Activated CD4-positive, alpha-beta T cell treated with anti-CD3 and anti-CD28 coated beads, Interleukin-2, amount 10 ng/mL, durations not matched to agents 24 days and 14 days (primary cell): ENCODE measurements around the gene FBXL13. TPM values are rescaled to one million over a fixed set of nuclear protein-coding genes. Genes with fewer than 3 reads are reported as not detected.
"Not testable (repeated sequence)": the region's sequence is repeated elsewhere in the genome, so short reads cannot be mapped to it uniquely, and the experiment has no call there.

ENCODE experiments used
- DNase-seq: peaks from one replicate; pipeline ENCODE4 v3.0.0; 2022
- H3K27ac Mint-ChIP-seq: one replicate; pipeline ENCODE4 v1.8.0; 2022; ENCODE audit warnings: mild to moderate bottlenecking, mixed read lengths
- H3K27me3 Mint-ChIP-seq: one replicate; pipeline ENCODE4 v1.8.0; 2022; ENCODE audit warnings: mixed read lengths
- H3K36me3 Mint-ChIP-seq: one replicate; pipeline ENCODE4 v1.8.0; 2022; ENCODE audit warnings: low read depth, mild to moderate bottlenecking, mixed read lengths
- H3K4me1 Mint-ChIP-seq: one replicate; pipeline ENCODE4 v1.8.0; 2021; ENCODE audit warnings: mixed read lengths
- H3K4me3 Mint-ChIP-seq: one replicate; pipeline ENCODE4 v1.8.0; 2022; ENCODE audit warnings: mild to moderate bottlenecking, moderate library complexity, mixed read lengths
- H3K9me3 Mint-ChIP-seq: one replicate; pipeline ENCODE4 v1.8.0; 2021; ENCODE audit warnings: mixed read lengths
- intact Hi-C: fragments of 100-400 bp; cut with micrococcal nuclease; formaldehyde crosslinking; loops from one replicate; pipeline ENCODE4 v1.15.1; 2023
- total RNA-seq: library from RNA; stranded (reverse); gene quantifications from 2 replicates; pipeline ENCODE4 v1.2.3, GENCODE V29; 2022

The FBXL13 gene
- total RNA-seq, 1 donor from 2014 or later, result 0.09 TPM

GRCh38 chr7:102780926-102781325 is 293.7 kb downstream of the FBXL13 start:
- peaks cover 16% of the 10 kb centered on the region for H3K36me3 Mint-ChIP-seq
- intact Hi-C loops, H3K9me3 Mint-ChIP-seq, H3K4me1 Mint-ChIP-seq, H3K27me3 Mint-ChIP-seq, DNase-seq, H3K4me3 Mint-ChIP-seq, H3K27ac Mint-ChIP-seq: not testable (repeated sequence)

- DNase-seq, H3K9me3 Mint-ChIP-seq, H3K27me3 Mint-ChIP-seq, H3K4me3 Mint-ChIP-seq, intact Hi-C loops, H3K27ac Mint-ChIP-seq, H3K4me1 Mint-ChIP-seq: not testable (repeated sequence)
- peaks cover 16% of the 10 kb centered on the region for H3K36me3 Mint-ChIP-seq
Measured at GRCh38 chr7:102778663-102779062, 295.9 kb downstream of the FBXL13 start.

GRCh38 chr7:102776217-102776616 is 298.4 kb downstream of the FBXL13 start:
- intact Hi-C loops, H3K9me3 Mint-ChIP-seq, H3K4me1 Mint-ChIP-seq, H3K4me3 Mint-ChIP-seq, H3K27ac Mint-ChIP-seq, H3K27me3 Mint-ChIP-seq, DNase-seq: not testable (repeated sequence)
- H3K36me3 Mint-ChIP-seq, result peaks cover 13% of the 10 kb centered on the region

GRCh38 chr7:102770467-102770866 is 304.1 kb downstream of the FBXL13 start:
- H3K9me3 Mint-ChIP-seq, DNase-seq, H3K4me3 Mint-ChIP-seq, H3K27ac Mint-ChIP-seq, H3K4me1 Mint-ChIP-seq, intact Hi-C loops, H3K27me3 Mint-ChIP-seq, H3K36me3 Mint-ChIP-seq: not testable (repeated sequence)

GRCh38 chr7:102769657-102770192 is 304.9 kb downstream of the FBXL13 start:
- intact Hi-C loops, DNase-seq, H3K9me3 Mint-ChIP-seq, H3K36me3 Mint-ChIP-seq, H3K4me1 Mint-ChIP-seq, H3K4me3 Mint-ChIP-seq, H3K27me3 Mint-ChIP-seq, H3K27ac Mint-ChIP-seq: not testable (repeated sequence)

GRCh38 chr7:102763295-102763905 is 311.2 kb downstream of the FBXL13 start:
- H3K27ac Mint-ChIP-seq, H3K4me3 Mint-ChIP-seq, intact Hi-C loops: not testable (repeated sequence)

More at GRCh38 chr7:102763295-102763905, 311.2 kb downstream of the FBXL13 start:
- not testable (repeated sequence) for H3K27me3 Mint-ChIP-seq, H3K36me3 Mint-ChIP-seq, H3K4me1 Mint-ChIP-seq, DNase-seq, H3K9me3 Mint-ChIP-seq

Other genes starting within 250 kb of the FBXL13 start
- gene LRRC17, start 161.8 kb downstream of the FBXL13 start, total RNA-seq, result not detected in 2 replicates
- 53.4 and 56.5 TPM in 2 replicates for gene ARMC10, start 344 bp upstream of the FBXL13 start, total RNA-seq
- 8.8 and 10.1 TPM in 2 replicates for gene NAPEPLD, start 74.3 kb upstream of the FBXL13 start, total RNA-seq
- 73.1 and 75.9 TPM in 2 replicates for gene PMPCB, start 222.6 kb upstream of the FBXL13 start, total RNA-seq